Esophagus squamous epithelium (tissue), 5 donors: ENCODE measurements around the gene IGLL5. TPM values are rescaled to one million over a fixed set of nuclear protein-coding genes. Genes with fewer than 3 reads are reported as not detected.

Experiments
- DNase-seq: peaks from one replicate; lab custom pipeline; 2025; lab: John Stamatoyannopoulos, UW
- H3K27ac ChIP-seq, 4 donors: fragments of 200-600 bp; sonication (generic); one replicate each; pipeline ENCODE4 v1.5.1; 2016 to 2019; ENCODE audit warnings: mild to moderate bottlenecking in 1 of 4
- H3K27me3 ChIP-seq, 4 donors: fragments of 200-600 bp; sonication (generic); 1 replicate in 3 of 4; 2 replicates in 1 of 4; pipeline versions ENCODE4 v1.5.1 to v1.6.0; 2017 to 2021; ENCODE audit warnings: antibody characterized with exemption in 1 of 4
- H3K36me3 ChIP-seq, 3 donors: fragments of 200-600 bp; sonication (generic); one replicate each; pipeline ENCODE4 v1.5.1; 2016 to 2019
- H3K4me1 ChIP-seq, 3 donors: fragments of 200-600 bp; sonication (generic); one replicate each; pipeline ENCODE4 v1.5.1; 2017 to 2019
- H3K4me3 ChIP-seq, 4 donors: fragments of 200-600 bp; sonication (generic); 1 replicate in 3 of 4; 2 replicates in 1 of 4; pipeline ENCODE4 v1.5.1; 2016 to 2019; ENCODE audit warnings: mild to moderate bottlenecking in 2 of 4, moderate library complexity in 1 of 4
- H3K9me3 ChIP-seq, 3 donors: fragments of 200-600 bp; sonication (generic); one replicate each; pipeline ENCODE4 v1.5.1; 2016 to 2019
- CTCF ChIP-seq, 6 experiments: fragments of 450-650 bp in 4 of 6; fragments of 200-600 bp in 2 of 6; sonication (generic) in 2 of 6; IDR thresholded peaks; one replicate each; pipeline ENCODE4 v1.5.1; 2016 to 2019; ENCODE audit warnings: antibody characterized with exemption in 6 of 6, mild to moderate bottlenecking in 4 of 6, moderate library complexity in 4 of 6
- POLR2A ChIP-seq, 4 donors: fragments of 450-650 bp; IDR thresholded peaks; one replicate each; pipeline ENCODE4 v1.6.1; 2017; ENCODE audit warnings: antibody characterized with exemption in 4 of 4, mild to moderate bottlenecking in 4 of 4, moderate library complexity in 3 of 4
- WGBS, 2 donors: methylation state at CpG; one replicate each; pipeline ENCODE4 v1.1.5; 2018; 5-methylcytosine and 5-hydroxymethylcytosine counted together
- intact Hi-C: fragments of 100-400 bp; cut with DNase I; formaldehyde crosslinking; loops from one replicate; pipeline ENCODE4 v1.15.0; 2022
- total RNA-seq, 4 donors: library from RNA; depleted of rRNA; stranded (reverse); fragments of >200 nt; gene quantifications; one replicate each; pipeline ENCODE4 v1.1.0, GENCODE V29; 2016
- donor health status: DM: yes; HTN: yes; CAD: no.

The IGLL5 gene
- total RNA-seq, 4 donors from 2014 or later, result 5.0 to 20.7 TPM; not detected in 2

GRCh38 chr22:22880645-22881044 is 7.0 kb upstream of the IGLL5 start:
- intact Hi-C loops, result no loop called here
- Histone ChIP-seq H3K36me3 (no peaks in the 10 kb centered on the region), H3K4me3 (no peak overlapping the region), H3K9me3 (no peaks in the 10 kb centered on the region), H3K27ac (no peak overlapping the region), H3K4me1 (no peaks in the 10 kb centered on the region), H3K27me3 (peaks cover 0 to 28% (median 0%) of the 10 kb centered on the region in 4 donors)
- 68 to 70% methylated on average over 3 to 6 of the region's 9 CpGs for WGBS, 2 donors
- no peak for TF ChIP-seq CTCF (IDR thresholded peaks at IDR 0.05)
- no peak for TF ChIP-seq POLR2A (IDR thresholded peaks at IDR 0.05)
- DNase-seq, result no peak

- no peak for DNase-seq
- no peaks in the 10 kb centered on the region for H3K36me3 ChIP-seq
- no peaks in the 10 kb centered on the region for H3K9me3 ChIP-seq
- peaks cover 0 to 28% (median 0%) of the 10 kb centered on the region in 4 donors for H3K27me3 ChIP-seq
- TF ChIP-seq POLR2A (IDR thresholded peaks at IDR 0.05) (no peak), CTCF (IDR thresholded peaks at IDR 0.05) (no peak)
- no peak overlapping the region for H3K4me3 ChIP-seq
- no peaks in the 10 kb centered on the region for H3K4me1 ChIP-seq
- H3K27ac ChIP-seq, result no peak overlapping the region
- 54 to 56% methylated on average over 3 to 8 of the region's 10 CpGs for WGBS, 2 donors
- intact Hi-C loops, result no loop called here
Observed at GRCh38 chr22:22881116-22882000, 6.3 kb upstream of the IGLL5 start.

GRCh38 chr22:22882033-22882717 is 5.4 kb upstream of the IGLL5 start:
- intact Hi-C loops, result no loop called here
- Histone ChIP-seq H3K4me1 (no peaks in the 10 kb centered on the region), H3K4me3 (no peak overlapping the region), H3K9me3 (no peaks in the 10 kb centered on the region), H3K36me3 (no peaks in the 10 kb centered on the region), H3K27me3 (peaks cover 0 to 28% (median 0%) of the 10 kb centered on the region in 4 donors), H3K27ac (no peak overlapping the region)
- TF ChIP-seq POLR2A (IDR thresholded peaks at IDR 0.05) (no peak), CTCF (IDR thresholded peaks at IDR 0.05) (no peak)
- WGBS, 2 donors, result 65 to 67% methylated on average over 4 to 5 of the region's 6 CpGs
- no peak for DNase-seq

GRCh38 chr22:22883090-22883727 is 4.4 kb upstream of the IGLL5 start:
- no peak for DNase-seq
- intact Hi-C loops, result no loop called here
- 68 to 84% methylated on average over 8 to 10 of the region's 11 CpGs for WGBS, 2 donors
- H3K4me1 ChIP-seq, result no peaks in the 10 kb centered on the region
- TF ChIP-seq POLR2A (IDR thresholded peaks at IDR 0.05), result no peak
- no peak for TF ChIP-seq CTCF (IDR thresholded peaks at IDR 0.05)
- no peak overlapping the region for H3K27ac ChIP-seq
- no peaks in the 10 kb centered on the region for H3K9me3 ChIP-seq
- H3K36me3 ChIP-seq, result no peaks in the 10 kb centered on the region
- H3K27me3 ChIP-seq, result peaks cover 0 to 29% (median 0%) of the 10 kb centered on the region in 4 donors
- no peak overlapping the region for H3K4me3 ChIP-seq
